Measurements from ENCODE around the gene NOTCH3. TPM values are rescaled to one million over a fixed set of nuclear protein-coding genes. Genes with fewer than 3 reads are reported as not detected.

NOTCH3 gene
- total and polyA plus RNA-seq, 4 donors = 0.49 to 3.7 (median 2.9) TPM

DNA sequence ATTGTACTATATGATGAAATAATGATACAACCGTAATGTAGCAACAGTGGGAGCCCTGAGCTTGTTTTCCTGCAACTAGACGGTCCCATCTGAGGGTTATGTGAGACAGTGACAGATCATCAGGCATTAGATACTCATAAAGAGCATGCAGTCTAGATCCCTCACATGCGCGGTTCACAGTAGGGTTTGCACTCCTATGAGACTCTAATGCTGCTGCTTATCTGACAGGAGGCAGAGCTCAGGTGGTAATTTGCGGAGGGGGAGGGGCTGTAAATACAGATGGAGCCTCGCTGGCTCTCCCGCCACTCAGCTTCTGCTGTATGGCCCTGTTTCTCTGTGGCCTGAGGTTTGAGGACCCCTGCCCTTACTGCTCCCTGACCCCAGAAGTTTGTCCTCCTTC, 17.7 kb upstream of the NOTCH3 start:
- H3K27ac ChIP-seq (ENCODE audit: low read depth in 1 of 2, low read length in 2 of 2) = no peak overlapping the region
- no peaks in the 10 kb centered on the region for H3K9me3 ChIP-seq (ENCODE audit: control insufficient read depth in 4 of 4, low read length in 3 of 4)
- H3K27me3 ChIP-seq (ENCODE audit: control insufficient read depth in 4 of 4, insufficient read depth in 4 of 4, low read length in 3 of 4) = peaks cover 0 to 4% (median 0%) of the 10 kb centered on the region in 4 donors
- no peak overlapping the region for H3K9ac ChIP-seq (ENCODE audit: low read depth in 1 of 2, low read length in 2 of 2)
- no peak overlapping the region for H3K4me3 ChIP-seq (ENCODE audit: low read depth in 1 of 3, low read length in 3 of 3)
- no peaks in the 10 kb centered on the region for H3K36me3 ChIP-seq (ENCODE audit: control insufficient read depth in 4 of 4, insufficient read depth in 3 of 4, low read depth in 1 of 4, low read length in 3 of 4)
- DNase-seq (ENCODE audit: low spot score) = no peak
- TF ChIP-seq FOXA1 (IDR thresholded peaks at IDR 0.05) (no peak), SP1 (IDR thresholded peaks at IDR 0.05) (no peak), GABPA (IDR thresholded peaks at IDR 0.05 in 1 of 2, conservative IDR thresholded peaks at IDR 0.05 in 1 of 2) (no peak), NR2F2 (IDR thresholded peaks at IDR 0.05) (no peak), HNF4G (IDR thresholded peaks at IDR 0.05) (no peak), RXRA (IDR thresholded peaks at IDR 0.05) (no peak), YY1 (IDR thresholded peaks at IDR 0.05) (no peak), TAF1 (conservative IDR thresholded peaks at IDR 0.05) (no peak), EGR1 (IDR thresholded peaks at IDR 0.05; ENCODE audit: low read depth in 2 of 2) (no peak), RAD21 (IDR thresholded peaks at IDR 0.05) (no peak), JUND (IDR thresholded peaks at IDR 0.05) (no peak), FOXA2 (IDR thresholded peaks at IDR 0.05) (no peak), HNF4A (conservative IDR thresholded peaks at IDR 0.05) (no peak)
- TF ChIP-seq, protein P1, sequence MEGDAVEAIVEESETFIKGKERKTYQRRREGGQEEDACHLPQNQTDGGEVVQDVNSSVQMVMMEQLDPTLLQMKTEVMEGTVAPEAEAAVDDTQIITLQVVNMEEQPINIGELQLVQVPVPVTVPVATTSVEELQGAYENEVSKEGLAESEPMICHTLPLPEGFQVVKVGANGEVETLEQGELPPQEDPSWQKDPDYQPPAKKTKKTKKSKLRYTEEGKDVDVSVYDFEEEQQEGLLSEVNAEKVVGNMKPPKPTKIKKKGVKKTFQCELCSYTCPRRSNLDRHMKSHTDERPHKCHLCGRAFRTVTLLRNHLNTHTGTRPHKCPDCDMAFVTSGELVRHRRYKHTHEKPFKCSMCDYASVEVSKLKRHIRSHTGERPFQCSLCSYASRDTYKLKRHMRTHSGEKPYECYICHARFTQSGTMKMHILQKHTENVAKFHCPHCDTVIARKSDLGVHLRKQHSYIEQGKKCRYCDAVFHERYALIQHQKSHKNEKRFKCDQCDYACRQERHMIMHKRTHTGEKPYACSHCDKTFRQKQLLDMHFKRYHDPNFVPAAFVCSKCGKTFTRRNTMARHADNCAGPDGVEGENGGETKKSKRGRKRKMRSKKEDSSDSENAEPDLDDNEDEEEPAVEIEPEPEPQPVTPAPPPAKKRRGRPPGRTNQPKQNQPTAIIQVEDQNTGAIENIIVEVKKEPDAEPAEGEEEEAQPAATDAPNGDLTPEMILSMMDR (IDR thresholded peaks at IDR 0.05; ENCODE audit: low read depth, low read length, missing input control) = no peak
- TF ChIP-seq, protein P2, sequence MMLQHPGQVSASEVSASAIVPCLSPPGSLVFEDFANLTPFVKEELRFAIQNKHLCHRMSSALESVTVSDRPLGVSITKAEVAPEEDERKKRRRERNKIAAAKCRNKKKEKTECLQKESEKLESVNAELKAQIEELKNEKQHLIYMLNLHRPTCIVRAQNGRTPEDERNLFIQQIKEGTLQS (IDR thresholded peaks at IDR 0.05) = no peak
- TF ChIP-seq, protein P3, sequence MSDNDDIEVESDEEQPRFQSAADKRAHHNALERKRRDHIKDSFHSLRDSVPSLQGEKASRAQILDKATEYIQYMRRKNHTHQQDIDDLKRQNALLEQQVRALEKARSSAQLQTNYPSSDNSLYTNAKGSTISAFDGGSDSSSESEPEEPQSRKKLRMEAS (IDR thresholded peaks at IDR 0.05) = no peak
- TF ChIP-seq, protein P4, sequence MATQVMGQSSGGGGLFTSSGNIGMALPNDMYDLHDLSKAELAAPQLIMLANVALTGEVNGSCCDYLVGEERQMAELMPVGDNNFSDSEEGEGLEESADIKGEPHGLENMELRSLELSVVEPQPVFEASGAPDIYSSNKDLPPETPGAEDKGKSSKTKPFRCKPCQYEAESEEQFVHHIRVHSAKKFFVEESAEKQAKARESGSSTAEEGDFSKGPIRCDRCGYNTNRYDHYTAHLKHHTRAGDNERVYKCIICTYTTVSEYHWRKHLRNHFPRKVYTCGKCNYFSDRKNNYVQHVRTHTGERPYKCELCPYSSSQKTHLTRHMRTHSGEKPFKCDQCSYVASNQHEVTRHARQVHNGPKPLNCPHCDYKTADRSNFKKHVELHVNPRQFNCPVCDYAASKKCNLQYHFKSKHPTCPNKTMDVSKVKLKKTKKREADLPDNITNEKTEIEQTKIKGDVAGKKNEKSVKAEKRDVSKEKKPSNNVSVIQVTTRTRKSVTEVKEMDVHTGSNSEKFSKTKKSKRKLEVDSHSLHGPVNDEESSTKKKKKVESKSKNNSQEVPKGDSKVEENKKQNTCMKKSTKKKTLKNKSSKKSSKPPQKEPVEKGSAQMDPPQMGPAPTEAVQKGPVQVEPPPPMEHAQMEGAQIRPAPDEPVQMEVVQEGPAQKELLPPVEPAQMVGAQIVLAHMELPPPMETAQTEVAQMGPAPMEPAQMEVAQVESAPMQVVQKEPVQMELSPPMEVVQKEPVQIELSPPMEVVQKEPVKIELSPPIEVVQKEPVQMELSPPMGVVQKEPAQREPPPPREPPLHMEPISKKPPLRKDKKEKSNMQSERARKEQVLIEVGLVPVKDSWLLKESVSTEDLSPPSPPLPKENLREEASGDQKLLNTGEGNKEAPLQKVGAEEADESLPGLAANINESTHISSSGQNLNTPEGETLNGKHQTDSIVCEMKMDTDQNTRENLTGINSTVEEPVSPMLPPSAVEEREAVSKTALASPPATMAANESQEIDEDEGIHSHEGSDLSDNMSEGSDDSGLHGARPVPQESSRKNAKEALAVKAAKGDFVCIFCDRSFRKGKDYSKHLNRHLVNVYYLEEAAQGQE (IDR thresholded peaks at IDR 0.05) = no peak
- TF ChIP-seq, protein P5, sequence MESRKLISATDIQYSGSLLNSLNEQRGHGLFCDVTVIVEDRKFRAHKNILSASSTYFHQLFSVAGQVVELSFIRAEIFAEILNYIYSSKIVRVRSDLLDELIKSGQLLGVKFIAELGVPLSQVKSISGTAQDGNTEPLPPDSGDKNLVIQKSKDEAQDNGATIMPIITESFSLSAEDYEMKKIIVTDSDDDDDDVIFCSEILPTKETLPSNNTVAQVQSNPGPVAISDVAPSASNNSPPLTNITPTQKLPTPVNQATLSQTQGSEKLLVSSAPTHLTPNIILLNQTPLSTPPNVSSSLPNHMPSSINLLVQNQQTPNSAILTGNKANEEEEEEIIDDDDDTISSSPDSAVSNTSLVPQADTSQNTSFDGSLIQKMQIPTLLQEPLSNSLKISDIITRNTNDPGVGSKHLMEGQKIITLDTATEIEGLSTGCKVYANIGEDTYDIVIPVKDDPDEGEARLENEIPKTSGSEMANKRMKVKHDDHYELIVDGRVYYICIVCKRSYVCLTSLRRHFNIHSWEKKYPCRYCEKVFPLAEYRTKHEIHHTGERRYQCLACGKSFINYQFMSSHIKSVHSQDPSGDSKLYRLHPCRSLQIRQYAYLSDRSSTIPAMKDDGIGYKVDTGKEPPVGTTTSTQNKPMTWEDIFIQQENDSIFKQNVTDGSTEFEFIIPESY (IDR thresholded peaks at IDR 0.05) = no peak
- 70% methylated on average over 7 of the region's 7 CpGs for WGBS
- H3K4me1 ChIP-seq (ENCODE audit: control insufficient read depth in 4 of 4, insufficient read depth in 4 of 4, low read length in 3 of 4) = peaks cover under 1 to 4% (median 2%) of the 10 kb centered on the region in 4 donors

All from liver (tissue), 9 donors.